GM12878 (cell line): ENCODE results near the gene TBC1D10A. TPM values are rescaled to one million over a fixed set of nuclear protein-coding genes. Genes with fewer than 3 reads are reported as not detected.

ENCODE experiments used
- ATAC-seq: fragments of 200-7000 bp; cut with Tn5 transposase; 3 replicates; pipeline ENCODE4 v1.9.1; 2020; ENCODE audit warnings: mild to moderate bottlenecking, moderate library complexity
- BruUV-seq: library from RNA; stranded (reverse); fragments of 400-500 nt; replicated peaks from 2 replicates; lab custom pipeline; 2021; lab: Mats Ljungman, UMichigan
- CTCF ChIA-PET: fragments of 300-600 bp; sonication (Branson Sonifier 250); formaldehyde crosslinking; extraction: SDS; loops from one replicate; lab custom pipeline; 2021; ENCODE audit warnings: inconsistent platforms; lab: Yijun Ruan, JAX
- POLR2A ChIA-PET: fragments of 350-600 bp; formaldehyde crosslinking; extraction: SDS; loops from one replicate; lab custom pipeline; 2021; ENCODE audit warnings: inconsistent platforms; lab: Charles Lee
- RAD21 ChIA-PET: fragments of 300-600 bp; sonication (Branson Sonifier 250); formaldehyde crosslinking; loops from one replicate; lab custom pipeline; 2023; ENCODE audit warnings: antibody characterized with exemption; ENCODE audit not compliant: unreplicated experiment; lab: Charles Lee
- SMC1A ChIA-PET: fragments of 300-600 bp; sonication (Branson Sonifier 250); formaldehyde crosslinking; loops from one replicate; lab custom pipeline; 2023; ENCODE audit not compliant: unreplicated experiment, uncharacterized antibody; lab: Charles Lee
- DNase-seq: peaks from one replicate; pipeline ENCODE4 v3.0.0-alpha.2; 2011; ENCODE audit warnings: low read depth, low spot score
- FAIRE-seq: peaks from 3 replicates; lab custom pipeline; 2011; peaks lifted over from hg19 to GRCh38; lab: Jason Lieb, UNC
- H2AFZ ChIP-seq: 2 replicates; pipeline ENCODE4 v1.6.0; 2011; ENCODE audit warnings: low read depth, low read length, control low read depth; ENCODE audit not compliant: control insufficient read depth
- H3K27ac ChIP-seq: 2 replicates; pipeline ENCODE4 v1.5.1; 2011; ENCODE audit warnings: control low read depth; ENCODE audit not compliant: control insufficient read depth, insufficient read depth
- H3K27me3 ChIP-seq, 2 experiments: replicated peaks in 1 of 2; 2 replicates each; pipeline versions ENCODE4 v1.6.0 to v1.6.1; 2011; ENCODE audit warnings: low read length in 1 of 2; ENCODE audit not compliant: control insufficient read depth in 2 of 2, insufficient read depth in 2 of 2
- H3K36me3 ChIP-seq, 2 experiments: 2 replicates each; pipeline ENCODE4 v1.5.1; 2011; ENCODE audit warnings: low read length in 1 of 2; ENCODE audit not compliant: control insufficient read depth in 2 of 2, insufficient read depth in 2 of 2
- H3K4me1 ChIP-seq: 2 replicates; pipeline ENCODE4 v1.6.1; 2011; ENCODE audit warnings: mild to moderate bottlenecking, low read length, moderate library complexity, mixed read lengths; ENCODE audit not compliant: control insufficient read depth, insufficient read depth
- H3K4me2 ChIP-seq: 2 replicates; pipeline ENCODE4 v1.6.0; 2011; ENCODE audit warnings: control low read depth; ENCODE audit not compliant: control insufficient read depth, insufficient read depth
- H3K4me3 ChIP-seq: fragments of 200-600 bp; sonication (generic); 2 replicates; pipeline ENCODE4 v1.5.1; 2016
- H3K79me2 ChIP-seq: 2 replicates; pipeline ENCODE4 v1.6.0; 2011; ENCODE audit warnings: low read length; ENCODE audit not compliant: control insufficient read depth, insufficient read depth
- H3K9ac ChIP-seq: 2 replicates; pipeline ENCODE4 v1.8.0; 2011; ENCODE audit warnings: low read length, control low read depth, mixed read lengths; ENCODE audit not compliant: control insufficient read depth, insufficient read depth
- H3K9me3 ChIP-seq: replicated peaks from 3 replicates; pipeline ENCODE4 v1.5.1; 2011; ENCODE audit warnings: mild to moderate bottlenecking, low read length; ENCODE audit not compliant: control insufficient read depth, insufficient read depth
- H4K20me1 ChIP-seq: 2 replicates; pipeline ENCODE4 v1.6.0; 2011; ENCODE audit not compliant: control insufficient read depth, insufficient read depth
- GATAD2B ChIP-seq: fragments of 450-650 bp; conservative IDR thresholded peaks from 2 replicates; pipeline ENCODE4 v1.6.1; 2017; ENCODE audit warnings: low read depth, mild to moderate bottlenecking, moderate library complexity
- LARP7 ChIP-seq: fragments of 450-650 bp; IDR thresholded peaks from 2 replicates; pipeline ENCODE4 v1.6.1; 2017; ENCODE audit warnings: mild to moderate bottlenecking
- NFYA ChIP-seq: IDR thresholded peaks from 2 replicates; pipeline ENCODE4 v1.6.1; 2011; ENCODE audit warnings: low read depth, mild to moderate bottlenecking, low read length, improper control_type of control experiment, borderline replicate concordance
- NR2C2 ChIP-seq: IDR thresholded peaks from 2 replicates; pipeline ENCODE4 v1.6.1; 2011; ENCODE audit warnings: borderline replicate concordance, low read depth; ENCODE audit not compliant: control insufficient read depth, insufficient read length
- NR2F1 ChIP-seq: fragments of 450-650 bp; conservative IDR thresholded peaks from 2 replicates; pipeline ENCODE4 v1.6.1; 2017; ENCODE audit warnings: mild to moderate bottlenecking
- POLR2AphosphoS2 ChIP-seq: IDR thresholded peaks from 2 replicates; pipeline ENCODE4 v1.6.1; 2011; ENCODE audit warnings: low read depth, mild to moderate bottlenecking, low read length, improper control_type of control experiment, moderate library complexity
- SUZ12 ChIP-seq: fragments of 200-600 bp; sonication (generic); IDR thresholded peaks from one replicate; pipeline ENCODE4 v1.6.1; 2018; ENCODE audit warnings: antibody characterized with exemption, mild to moderate bottlenecking; ENCODE audit not compliant: unreplicated experiment
- TBL1XR1 ChIP-seq: IDR thresholded peaks from 2 replicates; pipeline ENCODE4 v1.6.1; 2012; ENCODE audit warnings: low read depth, low read length, improper control_type of control experiment
- WGBS: methylation state at CpG from one replicate; pipeline ENCODE4 v1.1.6; 2016; ENCODE audit warnings: low lambda C conversion rate; ENCODE audit not compliant: insufficient replicate concordance, insufficient coverage; ENCODE audit errors: missing lambda C conversion rate; 5-methylcytosine and 5-hydroxymethylcytosine counted together
- in situ Hi-C: fragments of 300-500 bp; cut with MboI; formaldehyde crosslinking; loops from 9 replicates; pipeline ENCODE4 v1.14.3; 2018; ENCODE audit warnings: mixed read lengths
- intact Hi-C: fragments of 100-400 bp; cut with micrococcal nuclease; formaldehyde crosslinking; loops from one replicate; pipeline ENCODE4 v1.14.2; 2022; ENCODE audit not compliant: unreplicated experiment
- polyA plus RNA-seq, 11 experiments: library from polyadenylated mRNA; depleted of rRNA in 4 of 11; unstranded in 6 of 11; stranded (reverse) in 5 of 11; fragments of >200 nt; fragmentation: Nextera tagmentation in 4 of 11; fragmentation: Illumina TruSeq in 1 of 11; extraction: Ambion mirVana in 4 of 11; extraction: Trizol in 1 of 11; gene quantifications; 1 replicate in 1 of 11; 2 replicates in 10 of 11; pipeline versions ENCODE4 v1.2.1 to v1.2.3, GENCODE V29; 2011 to 2016; ENCODE audit warnings: inconsistent platforms in 2 of 11, missing spikeins in 2 of 11, low read depth in 1 of 11
- total RNA-seq, 4 experiments: library from RNA; depleted of rRNA in 3 of 4; stranded (reverse); fragments of >200 nt in 3 of 4; fragmentation: Illumina TruSeq in 1 of 4; extraction: Trizol in 1 of 4; gene quantifications; 2 replicates each; pipeline versions ENCODE4 v1.2.1 to v1.2.3, GENCODE V29; 2013 to 2021
- TF ChIP-seq, protein P1 (sequence below): IDR thresholded peaks from 2 replicates; pipeline ENCODE4 v1.6.1; 2012; ENCODE audit warnings: low read depth, low read length, improper control_type of control experiment
- TF ChIP-seq, protein P2 (sequence below): fragments of 450-650 bp; IDR thresholded peaks from 2 replicates; pipeline ENCODE4 v1.6.1; 2017; ENCODE audit warnings: low read depth, mild to moderate bottlenecking, moderate library complexity

TBC1D10A gene
- total and polyA plus RNA-seq, 10 of the 15 experiments (the other 5 are each of a cell fraction or from before 2014, with no cell fraction given) = 0.27 to 25.7 (median 15.3) TPM

DNA sequence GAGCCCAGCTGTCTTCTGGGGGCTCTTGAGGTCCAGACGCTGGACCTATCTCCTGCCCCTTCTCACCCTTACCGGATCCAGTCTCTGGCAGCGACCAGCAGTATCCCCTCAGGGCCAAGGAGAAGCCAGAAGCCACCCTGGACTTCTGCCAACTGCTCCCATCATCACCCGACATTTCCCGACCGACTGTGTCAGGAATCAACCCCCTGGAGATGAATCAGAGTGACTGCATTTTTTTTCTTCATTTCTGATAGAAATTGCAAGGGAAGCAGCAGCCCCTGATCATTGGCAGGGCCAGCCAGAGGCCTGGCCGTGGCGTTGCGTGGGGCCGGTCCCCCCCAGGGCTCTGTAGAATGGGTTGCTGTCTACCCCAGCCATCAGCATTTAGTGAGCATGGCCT, 75.0 kb downstream of the TBC1D10A start (continued):
- TF ChIP-seq, protein P1, sequence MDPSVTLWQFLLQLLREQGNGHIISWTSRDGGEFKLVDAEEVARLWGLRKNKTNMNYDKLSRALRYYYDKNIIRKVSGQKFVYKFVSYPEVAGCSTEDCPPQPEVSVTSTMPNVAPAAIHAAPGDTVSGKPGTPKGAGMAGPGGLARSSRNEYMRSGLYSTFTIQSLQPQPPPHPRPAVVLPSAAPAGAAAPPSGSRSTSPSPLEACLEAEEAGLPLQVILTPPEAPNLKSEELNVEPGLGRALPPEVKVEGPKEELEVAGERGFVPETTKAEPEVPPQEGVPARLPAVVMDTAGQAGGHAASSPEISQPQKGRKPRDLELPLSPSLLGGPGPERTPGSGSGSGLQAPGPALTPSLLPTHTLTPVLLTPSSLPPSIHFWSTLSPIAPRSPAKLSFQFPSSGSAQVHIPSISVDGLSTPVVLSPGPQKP = no peak
- TF ChIP-seq NFYA (no peak), NR2C2 (no peak), GATAD2B (no peak), NR2F1 (no peak), LARP7 (no peak), SUZ12 (no peak), POLR2AphosphoS2 (no peak)
- TF ChIP-seq, protein P2, sequence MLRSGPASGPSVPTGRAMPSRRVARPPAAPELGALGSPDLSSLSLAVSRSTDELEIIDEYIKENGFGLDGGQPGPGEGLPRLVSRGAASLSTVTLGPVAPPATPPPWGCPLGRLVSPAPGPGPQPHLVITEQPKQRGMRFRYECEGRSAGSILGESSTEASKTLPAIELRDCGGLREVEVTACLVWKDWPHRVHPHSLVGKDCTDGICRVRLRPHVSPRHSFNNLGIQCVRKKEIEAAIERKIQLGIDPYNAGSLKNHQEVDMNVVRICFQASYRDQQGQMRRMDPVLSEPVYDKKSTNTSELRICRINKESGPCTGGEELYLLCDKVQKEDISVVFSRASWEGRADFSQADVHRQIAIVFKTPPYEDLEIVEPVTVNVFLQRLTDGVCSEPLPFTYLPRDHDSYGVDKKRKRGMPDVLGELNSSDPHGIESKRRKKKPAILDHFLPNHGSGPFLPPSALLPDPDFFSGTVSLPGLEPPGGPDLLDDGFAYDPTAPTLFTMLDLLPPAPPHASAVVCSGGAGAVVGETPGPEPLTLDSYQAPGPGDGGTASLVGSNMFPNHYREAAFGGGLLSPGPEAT = no peak

DNA sequence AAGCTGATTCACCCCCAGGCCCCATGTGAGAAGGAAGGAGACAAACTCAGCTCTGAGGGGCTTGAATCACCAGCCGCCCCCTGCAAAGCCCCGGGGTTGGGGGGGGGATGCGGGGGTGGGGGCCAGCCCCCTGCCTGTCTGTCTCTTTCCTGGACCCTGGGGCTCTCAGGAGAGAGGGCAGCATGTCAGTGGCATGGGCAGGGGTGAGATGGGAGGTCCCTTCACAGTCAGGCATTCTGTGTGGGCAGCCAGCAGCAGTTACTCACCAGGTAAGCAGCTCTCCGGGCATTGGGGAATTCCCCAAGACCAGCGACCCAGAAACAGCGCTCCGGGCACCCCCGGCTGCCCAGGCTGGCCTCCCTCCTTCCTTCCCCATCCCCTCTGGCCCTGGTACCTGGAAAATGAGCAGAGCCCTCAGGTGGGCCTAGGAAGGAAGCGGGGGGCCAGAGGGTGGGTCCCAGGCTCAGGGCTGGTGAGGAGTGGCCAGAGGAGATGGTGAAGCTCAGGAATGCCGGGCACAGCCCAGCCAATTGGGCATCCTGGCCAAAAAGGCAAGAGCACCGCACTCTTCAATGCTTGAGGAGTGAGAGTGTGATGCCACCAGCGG, 76.0 kb downstream of the TBC1D10A start:
- in situ Hi-C loops (no loop called here), intact Hi-C loops (no loop called here)
- ChIA-PET POLR2A (interaction anchor here (0.5 to 0.6 kb wide), 2 partner anchors 51 to 82 kb away, joined by 3 read pairs; no protein-coding TSS in a partner anchor), RAD21 (interaction anchor here (1.5 to 1.6 kb wide), 2 partner anchors 38 to 143 kb away, joined by 4 to 5 read pairs; no protein-coding TSS in a partner anchor), SMC1A (no interaction called here), CTCF (interaction anchor here (0.6 to 1.5 kb wide), 4 partner anchors 38 to 146 kb away, joined by 3 to 5 read pairs (median 4); partner anchors contain the start of gene CASTOR1)
- FAIRE-seq = no peak
- no peaks in the 10 kb centered on the region for H4K20me1 ChIP-seq
- no peak for DNase-seq
- no peak overlapping the region for H3K4me2 ChIP-seq
- H3K9me3 ChIP-seq = no peaks in the 10 kb centered on the region
- peaks cover 10% of the 10 kb centered on the region for H3K4me1 ChIP-seq
- H3K27ac ChIP-seq = no peak overlapping the region
- peaks cover 2 to 3% of the 10 kb centered on the region in 2 experiments; a peak in 1 of 4 replicates for H3K27me3 ChIP-seq
- H3K4me3 ChIP-seq = no peak overlapping the region
- no peaks in the 10 kb centered on the region for H3K79me2 ChIP-seq
- WGBS = 9% methylated on average over 9 of the region's 12 CpGs
- peak; percentile 64 for ATAC-seq
- no TSS peak for BruUV-seq
- no peak for TF ChIP-seq TBL1XR1
- TF ChIP-seq GATAD2B = 0 out of 2 replicates have a peak, but pooled peaks have one; percentile 28
- no peak overlapping the region for H2AFZ ChIP-seq
- no peaks in the 10 kb centered on the region for H3K36me3 ChIP-seq
- no peak overlapping the region for H3K9ac ChIP-seq
